ENCODE measurements around the gene PRRX2.

The PRRX2 gene

DNA sequence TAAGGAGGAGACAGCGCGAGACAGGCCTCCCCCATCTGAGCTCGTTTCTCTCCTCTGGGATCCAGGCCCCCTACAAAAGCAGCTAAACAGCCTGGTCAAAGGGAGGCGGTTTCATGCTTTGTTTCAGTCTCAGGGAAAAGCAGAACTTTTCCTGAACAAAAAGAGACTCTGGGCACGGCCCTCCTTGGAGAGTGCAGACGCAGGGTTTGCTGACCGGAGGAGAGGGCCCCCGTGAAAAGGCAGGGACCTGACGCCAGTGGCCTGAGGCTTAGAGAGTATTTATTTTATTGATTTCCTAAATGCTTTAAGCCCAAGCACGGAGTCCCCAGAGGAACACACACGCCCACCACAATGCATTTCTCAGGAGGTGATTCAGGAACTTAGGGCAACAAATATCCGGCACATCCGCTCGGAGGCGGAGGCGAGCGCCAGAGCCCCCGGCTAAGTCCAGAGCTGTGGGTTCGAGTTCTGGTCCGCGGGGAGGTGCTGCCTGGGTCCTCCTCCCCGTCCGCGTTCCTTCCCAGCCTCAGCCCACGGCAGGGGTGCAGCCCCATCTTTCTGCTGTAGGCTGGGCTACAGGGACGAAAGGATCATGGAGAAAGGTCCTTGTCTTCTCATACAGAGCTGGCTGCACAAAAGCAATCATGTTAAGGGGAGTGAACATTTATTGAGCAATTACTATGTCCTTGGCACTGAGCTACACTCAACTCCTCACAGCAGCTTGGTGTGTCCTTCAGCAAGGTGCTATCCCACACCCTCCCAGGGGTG lies 47.4 kb downstream of the PRRX2 start:
- no peak for DNase-seq

GRCh38 chr9:129713402-129713679 lies 47.9 kb downstream of the PRRX2 start:
- no peak for DNase-seq

DNA sequence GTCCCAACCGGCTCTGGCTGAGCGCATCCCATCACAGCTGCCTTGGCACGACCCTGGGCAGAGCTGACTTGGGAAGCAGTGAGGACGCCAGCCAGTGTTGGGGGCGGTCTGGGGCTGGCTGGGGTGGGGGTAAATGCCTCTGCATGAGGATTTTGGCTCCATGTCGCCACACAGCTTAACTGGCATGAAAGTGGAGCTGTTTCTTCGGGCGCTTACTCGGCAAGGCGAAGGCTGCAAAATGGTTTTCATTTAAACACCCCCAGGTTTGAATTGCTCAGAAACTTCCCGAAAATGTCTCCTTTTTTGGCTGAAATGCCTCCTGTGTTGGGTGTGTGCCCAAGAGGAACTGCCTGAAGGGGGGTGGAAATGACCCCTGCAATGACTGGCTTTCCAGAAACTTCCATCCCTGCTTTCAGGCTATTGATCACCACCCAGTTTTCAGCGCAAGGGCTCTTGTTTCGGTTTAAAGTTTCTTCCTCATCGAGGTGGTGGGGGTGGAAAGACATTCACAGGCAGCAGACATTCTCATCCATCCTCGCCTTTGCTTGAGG lies 49.1 kb downstream of the PRRX2 start:
- DNase-seq, result no peak

- no peak for DNase-seq
These were observed 50.6 kb downstream of the PRRX2 start for GRCh38 chr9:129716091-129716490.

DNA sequence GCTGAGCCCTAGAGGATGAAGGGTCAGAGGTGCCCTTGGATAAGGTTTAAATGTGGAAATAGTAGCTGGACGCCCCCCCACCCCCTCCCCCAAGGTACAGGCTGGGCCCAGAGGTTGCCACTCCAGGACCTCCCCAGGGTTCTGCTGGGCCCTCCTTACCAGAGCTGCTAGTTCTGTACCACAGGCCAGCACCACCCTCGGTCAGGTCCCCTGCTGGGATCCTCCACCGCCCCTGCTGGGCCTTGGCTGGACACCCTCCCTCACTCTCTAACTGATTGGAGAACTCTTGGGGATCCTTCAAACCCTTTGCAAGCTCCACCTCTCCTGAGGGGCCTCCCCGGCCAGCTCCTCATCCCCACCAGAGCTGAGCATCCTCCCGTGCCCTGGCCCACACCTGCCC lies 52.5 kb downstream of the PRRX2 start:
- DNase-seq, result no peak

DNA sequence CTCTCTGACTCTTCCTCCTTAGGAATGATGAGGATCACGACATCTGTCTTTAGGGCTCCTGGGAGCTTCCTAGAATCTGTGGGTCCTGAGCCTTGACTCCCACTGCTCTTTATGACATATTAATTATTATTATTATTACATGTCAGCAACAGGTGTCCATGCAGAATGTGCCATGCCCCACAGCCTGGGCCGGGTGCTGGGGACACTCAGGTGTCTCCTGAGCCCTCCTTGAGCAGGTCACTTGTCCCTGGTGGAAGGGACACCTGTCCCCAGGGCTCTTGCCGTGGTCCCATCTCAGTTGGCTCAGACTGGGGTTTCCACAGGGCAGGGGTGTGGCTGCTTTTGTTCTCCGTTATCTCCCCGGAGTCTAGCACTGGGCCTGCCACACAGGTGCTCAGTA lies 53.2 kb downstream of the PRRX2 start:
- no peak for DNase-seq

DNA sequence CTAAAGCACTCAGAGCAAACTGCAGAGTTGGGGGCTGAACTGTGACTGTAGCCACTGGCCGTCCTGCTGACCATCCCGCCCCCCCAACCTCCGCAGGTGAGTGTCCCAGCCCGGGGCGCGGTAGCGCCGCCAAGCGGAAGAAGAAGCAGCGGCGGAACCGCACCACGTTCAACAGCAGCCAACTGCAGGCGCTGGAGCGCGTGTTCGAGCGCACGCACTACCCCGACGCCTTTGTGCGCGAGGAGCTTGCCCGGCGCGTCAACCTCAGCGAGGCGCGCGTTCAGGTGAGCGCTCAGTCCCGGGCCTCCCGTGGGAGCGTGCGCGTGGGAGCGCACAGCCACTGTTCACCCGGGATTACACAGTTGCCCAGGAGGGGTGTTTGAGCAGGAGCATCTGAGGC lies 53.7 kb downstream of the PRRX2 start:
- DNase-seq, result no peak

DNA sequence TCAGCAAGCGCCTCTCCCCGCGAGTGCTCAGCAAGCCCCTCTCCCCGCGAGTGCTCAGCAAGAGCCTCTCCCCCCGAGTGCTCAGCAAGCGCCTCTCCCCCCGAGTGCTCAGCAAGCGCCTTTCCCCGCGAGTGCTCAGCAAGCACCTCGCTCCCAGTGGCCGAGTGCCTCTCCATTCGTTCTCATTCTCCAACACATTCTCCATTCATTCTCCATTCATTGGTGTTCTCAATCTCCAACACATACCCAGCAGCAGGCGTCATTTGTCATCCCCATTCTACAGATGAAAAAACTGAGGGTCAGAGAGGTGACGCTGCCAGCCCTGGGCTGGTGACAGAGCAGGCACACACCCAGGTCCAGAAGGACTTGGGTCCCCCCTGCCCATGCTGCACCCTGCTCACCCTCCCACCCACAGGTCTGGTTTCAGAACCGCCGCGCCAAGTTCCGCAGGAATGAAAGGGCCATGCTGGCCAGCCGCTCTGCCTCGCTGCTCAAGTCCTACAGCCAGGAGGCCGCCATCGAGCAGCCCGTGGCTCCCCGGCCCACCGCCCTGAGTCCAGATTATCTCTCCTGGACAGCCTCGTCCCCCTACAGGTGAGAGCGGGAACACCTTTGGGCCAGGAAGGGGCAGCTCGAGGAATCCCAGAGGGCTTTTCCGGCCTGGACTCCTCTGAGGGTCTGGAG lies 54.9 kb downstream of the PRRX2 start:
- DNase-seq, result no peak

- no peak for DNase-seq
These were observed 55.6 kb downstream of the PRRX2 start for GRCh38 chr9:129720865-129721545.

DNA sequence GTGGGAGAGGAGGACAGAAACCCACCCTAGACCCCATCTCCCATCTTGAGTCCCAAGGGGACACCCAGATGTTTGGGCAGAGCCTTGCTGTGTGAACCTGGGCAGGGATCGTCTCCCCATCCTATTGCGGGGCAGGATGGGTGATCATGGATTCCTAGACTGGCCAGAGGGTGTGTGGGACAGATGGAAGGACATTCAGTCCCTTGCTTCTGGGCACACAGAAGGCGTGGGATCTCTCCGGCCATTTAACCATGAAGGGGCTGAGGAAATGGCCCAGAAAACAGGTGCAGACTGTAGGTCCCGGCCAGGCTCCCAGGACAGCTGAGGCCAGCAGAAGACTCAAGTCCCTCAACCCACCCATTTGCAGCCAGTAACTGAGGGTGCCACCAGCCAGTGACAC lies 57.5 kb downstream of the PRRX2 start:
- no peak for DNase-seq

DNA sequence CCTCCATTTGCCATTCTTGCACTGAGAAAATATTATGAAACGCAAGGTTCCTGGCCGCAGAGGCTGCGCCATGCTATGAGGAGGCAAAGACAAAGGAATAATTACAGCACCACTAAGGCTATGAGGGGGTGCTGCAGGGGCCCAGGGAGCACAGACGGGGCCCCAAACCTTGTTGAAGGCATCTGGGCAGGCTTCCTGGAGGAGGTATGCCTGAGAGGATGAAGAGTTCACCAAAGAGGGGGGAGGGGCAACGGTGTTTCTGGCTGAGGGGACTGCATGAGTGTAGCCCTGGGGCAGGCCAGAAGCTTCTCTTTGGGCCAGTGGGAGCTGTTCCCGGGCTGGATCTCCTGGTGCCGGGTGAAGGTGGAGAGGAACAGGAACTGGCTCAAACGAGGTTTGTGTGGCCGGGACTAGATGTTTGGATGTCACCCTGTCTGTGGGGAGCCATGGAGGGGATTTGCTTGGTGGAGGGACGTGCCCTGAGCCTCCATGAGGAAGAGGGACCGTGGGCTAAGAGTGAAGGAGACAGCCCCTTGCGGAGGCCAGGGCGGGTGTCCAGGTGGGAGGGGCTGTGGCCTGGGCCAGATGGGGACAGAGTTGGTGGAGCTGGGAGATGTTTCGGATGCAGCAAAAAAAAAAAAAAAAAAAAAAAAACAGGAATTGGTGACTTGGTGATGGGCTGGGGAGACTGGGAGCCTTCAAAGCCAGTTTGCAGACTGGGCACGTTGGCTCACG lies 59.2 kb downstream of the PRRX2 start:
- no peak for DNase-seq

DNA sequence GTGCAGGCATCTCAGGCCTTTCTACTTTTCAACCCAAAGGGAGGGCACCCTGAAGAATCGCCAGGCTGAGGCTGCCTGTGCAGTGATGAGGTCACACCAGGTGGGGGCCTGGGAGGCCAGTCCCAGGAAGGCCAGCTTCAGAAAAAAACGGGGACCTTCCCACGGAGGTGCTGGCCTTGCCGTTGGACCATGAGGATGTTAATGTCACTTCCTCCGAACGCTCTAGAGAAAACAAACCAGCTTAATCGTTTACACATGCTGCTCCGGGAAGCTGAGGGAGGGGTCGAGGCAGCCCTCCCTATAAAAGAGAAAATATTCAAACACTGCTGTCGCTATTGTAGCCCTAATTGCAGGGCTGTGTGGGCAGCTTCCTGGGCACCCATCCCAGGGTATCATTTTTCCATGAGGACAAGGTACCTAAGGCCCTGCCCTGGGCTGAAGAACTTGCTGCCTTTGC lies 60.4 kb downstream of the PRRX2 start:
- DNase-seq, result no peak

- peak; percentile 63 for DNase-seq
These were observed 61.1 kb downstream of the PRRX2 start for GRCh38 chr9:129726322-129727160.

DNA sequence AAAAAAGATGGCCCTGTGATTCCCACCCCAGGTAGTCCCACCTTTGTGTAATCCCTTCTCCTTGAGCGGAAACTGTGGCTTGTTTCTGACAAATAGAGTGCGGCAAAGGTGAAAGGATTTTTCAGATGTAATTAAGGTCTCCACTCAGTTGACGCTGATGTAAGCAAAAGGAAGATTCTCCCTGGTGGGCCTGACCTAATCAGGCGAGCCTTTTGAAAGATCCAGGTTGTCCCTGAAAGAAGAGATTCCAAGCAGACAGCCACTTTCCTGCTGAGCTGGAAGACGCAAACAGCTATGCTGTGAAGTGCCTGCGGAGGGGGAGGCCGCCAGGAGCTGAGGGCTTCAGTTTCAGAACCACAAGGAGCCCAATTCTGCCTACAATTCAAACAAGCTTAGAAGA lies 63.3 kb downstream of the PRRX2 start:
- no peak for DNase-seq

- no peak for DNase-seq
These were observed 66.1 kb downstream of the PRRX2 start for GRCh38 chr9:129731477-129732085.

DNA sequence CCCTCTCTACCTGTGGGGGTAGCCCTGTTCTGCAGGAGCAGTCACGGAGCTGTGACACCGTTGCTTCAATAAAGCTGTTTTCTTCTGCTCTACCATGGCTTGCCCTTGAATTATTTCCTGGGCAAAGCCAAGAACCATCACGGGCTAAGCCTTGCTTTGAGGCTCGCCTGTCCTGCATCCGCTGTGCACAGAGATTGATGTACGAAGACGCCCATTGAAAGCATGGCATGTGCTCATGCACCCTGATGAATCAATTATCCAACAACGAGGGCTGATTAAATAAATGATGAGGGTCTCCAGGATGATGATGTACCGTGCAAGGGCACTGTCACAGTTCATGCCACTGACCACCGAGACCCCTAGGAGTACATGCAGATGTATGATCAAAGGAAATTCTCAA lies 66.7 kb downstream of the PRRX2 start:
- no peak for DNase-seq

DNA sequence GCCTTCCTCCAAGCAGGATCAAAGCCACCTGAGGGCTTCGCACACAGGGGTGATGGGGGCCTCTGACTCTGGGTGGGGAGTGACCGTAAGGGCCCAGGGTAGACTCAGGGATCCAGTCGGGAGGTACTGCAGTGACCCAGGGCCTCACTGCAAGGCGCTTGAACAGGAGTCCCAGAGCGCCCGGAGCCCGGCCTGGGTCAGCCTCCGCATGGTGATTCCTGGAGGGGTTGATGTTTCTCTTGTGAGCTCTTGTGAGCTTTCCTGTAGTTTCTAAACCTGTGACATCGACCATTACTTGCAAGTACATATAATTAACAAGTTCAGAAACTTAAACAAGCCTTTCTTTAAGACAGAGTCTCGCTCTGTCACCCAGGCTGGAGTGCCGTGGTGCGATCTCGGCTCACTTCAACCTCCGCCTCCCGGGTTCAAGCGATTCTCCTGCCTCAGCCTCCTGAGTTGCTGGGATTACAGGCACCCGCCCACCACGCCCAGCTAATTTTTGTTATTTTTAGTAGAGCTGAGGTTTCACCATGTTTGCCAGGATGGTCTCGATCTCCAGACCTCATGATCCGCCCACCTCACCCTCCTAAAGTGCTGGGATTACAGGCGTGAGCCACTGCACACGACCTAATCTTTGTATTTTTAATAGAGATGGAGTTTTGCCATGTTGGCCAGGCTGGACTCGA lies 67.6 kb downstream of the PRRX2 start:
- DNase-seq, result no peak

DNA sequence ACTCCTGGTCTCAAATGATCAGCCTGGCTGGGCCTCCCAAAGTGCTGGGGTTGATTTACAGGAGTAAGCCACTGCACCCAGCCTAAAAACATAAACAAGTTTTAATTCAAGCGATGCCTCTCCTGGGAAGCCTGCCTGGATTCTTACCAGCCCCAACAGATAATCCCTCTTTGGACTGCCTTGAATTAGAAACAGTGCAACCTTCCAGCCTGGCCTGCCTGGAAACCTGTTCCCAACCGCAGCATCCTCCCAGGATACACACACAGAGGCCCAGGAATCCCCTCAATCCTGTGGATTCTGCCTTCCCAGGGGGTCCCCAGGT lies 68.1 kb downstream of the PRRX2 start:
- DNase-seq, result no peak

DNA sequence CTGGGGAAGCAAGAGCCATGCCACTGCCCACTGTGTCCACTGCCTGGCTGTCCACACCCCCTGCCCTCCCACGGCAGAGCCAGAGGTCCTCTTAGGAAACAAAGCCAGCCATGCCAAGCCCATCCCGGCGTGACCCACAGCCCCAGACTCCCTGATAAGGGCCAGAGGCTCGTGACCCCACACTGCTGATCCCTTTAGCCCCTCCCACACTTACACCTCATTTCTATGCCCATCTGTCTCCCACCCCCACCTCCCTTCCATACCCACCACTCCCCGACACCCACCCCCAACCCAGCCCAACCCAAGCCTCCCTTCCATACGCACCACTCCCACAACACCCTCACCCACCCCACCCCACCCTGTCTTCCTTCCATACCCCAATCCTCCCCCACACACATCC lies 70.1 kb downstream of the PRRX2 start:
- DNase-seq, result no peak

DNA sequence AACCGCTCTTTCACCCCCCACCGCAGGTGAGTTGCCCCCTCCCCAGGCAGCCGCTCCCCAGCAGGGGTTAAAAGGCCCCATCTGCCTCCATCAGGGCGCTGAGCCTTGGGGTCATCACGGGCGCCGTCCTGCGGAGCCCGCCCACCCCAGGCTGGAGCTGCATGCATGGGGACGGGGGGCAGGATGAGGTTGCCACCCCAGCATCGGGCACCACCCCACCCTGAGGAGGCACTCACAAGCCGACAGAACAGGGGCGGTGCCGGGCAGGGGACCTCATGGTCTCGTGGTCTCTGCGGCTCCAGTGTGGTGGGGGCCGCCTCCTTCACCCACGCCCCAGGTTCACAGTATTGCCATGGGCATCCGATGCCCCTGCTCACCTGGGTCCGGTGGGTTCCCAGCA lies 70.9 kb downstream of the PRRX2 start:
- DNase-seq, result no peak

DNA sequence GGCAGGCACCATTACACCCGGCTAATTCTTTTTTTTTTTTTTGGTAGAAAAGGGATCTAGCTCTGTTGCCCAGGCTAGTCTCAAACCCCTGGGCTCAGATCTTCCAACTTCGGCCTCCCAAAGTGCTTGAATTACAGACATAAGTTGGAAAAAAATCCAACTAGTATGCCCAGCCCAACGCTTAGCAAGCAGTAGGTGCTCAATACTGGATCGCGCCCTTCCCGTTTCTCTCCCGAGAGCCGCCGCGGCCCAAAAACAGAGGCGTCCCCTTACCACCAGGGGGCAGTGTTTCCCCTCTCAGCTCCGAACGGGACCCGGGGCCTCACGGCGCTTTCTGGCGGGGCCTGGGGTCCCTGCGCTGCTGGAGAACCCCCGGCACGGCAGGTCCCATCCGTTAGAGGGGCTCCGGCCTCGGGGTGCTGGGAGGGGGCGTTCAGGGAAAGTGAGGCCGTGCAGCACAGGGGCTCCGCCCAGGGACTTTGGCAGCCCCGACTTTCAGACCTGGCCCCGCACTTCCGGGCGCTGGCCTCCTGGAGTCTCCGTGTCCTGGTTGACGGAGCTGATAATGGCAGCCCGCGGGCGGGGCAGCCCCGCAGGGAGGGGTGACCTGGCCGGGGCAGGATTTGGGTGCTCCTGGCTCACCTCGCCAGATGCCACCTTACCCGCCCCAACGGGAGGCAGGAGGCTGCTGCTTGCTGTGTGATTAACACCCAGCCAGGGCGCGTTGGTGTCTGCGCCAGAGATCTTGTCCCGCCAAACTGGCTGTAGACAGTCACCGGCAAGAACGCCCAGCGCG lies 72.2 kb downstream of the PRRX2 start:
- peak; percentile 85 for DNase-seq

Data from activated CD4-positive, alpha-beta T cell treated with anti-CD3 and anti-CD28 coated beads, Interleukin-10, Interleukin-2, amounts not matched to agents 100 ng/mL and 50 ng/mL, durations not matched to agents 16 hours and 8 hours (primary cell).